Measurements from ENCODE around the gene KRTAP16-1. TPM values are rescaled to one million over a fixed set of nuclear protein-coding genes. Genes with fewer than 3 reads are reported as not detected.

The KRTAP16-1 gene
- total RNA-seq, 1 experiment from 2014 or later, result not detected

DNA sequence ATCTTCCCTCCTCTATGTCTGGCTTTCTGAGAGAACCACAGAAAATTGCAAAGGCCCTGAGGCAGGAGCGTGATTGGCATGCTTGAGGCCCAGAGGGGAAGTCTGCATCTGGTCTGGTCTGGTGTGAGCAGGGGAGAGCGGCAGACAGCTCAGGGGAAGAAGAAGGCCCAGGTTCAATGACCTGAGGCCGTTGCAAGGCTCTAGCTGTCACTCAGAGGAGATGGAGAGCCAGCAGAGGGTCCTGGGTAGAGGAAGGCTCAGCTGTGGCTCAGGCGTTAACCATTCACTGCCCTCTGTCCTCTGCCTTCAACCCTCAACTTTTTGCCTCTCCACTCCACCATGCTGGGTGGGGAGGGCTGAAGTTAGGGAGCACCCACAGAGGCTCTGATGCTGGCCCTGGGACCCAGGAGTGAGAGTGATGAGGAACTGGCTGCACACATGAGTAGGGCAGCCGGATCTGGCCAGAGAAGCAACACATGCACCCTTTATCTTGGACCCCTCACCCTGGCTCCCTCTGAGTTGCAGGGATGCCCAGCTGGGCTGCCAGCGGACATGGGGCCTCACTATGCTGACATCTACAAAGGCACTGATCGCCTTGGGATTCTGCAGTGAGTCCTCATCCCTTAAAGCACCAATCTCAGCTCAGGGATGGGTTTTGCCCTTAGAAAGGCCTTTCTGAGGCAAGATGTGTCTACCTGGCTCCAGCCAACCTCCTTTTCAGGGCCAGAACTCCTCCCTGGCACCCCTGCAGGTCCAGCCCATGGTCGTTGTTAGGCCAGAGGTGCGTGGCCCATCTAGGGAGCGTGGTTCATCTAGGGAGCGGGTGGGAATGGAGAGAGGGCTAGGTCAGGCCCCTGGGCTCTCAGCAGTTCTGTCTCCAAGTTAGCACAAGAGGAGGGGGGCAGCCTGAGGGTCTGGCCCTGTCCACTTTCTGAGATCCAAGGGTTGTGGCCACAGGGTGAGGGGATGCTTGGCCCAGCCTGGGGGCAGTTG is 14.1 kb upstream of the KRTAP16-1 start:
- H3K36me3 ChIP-seq (replicated peaks; ENCODE audit: control insufficient read depth, insufficient read depth, low read length), result no peaks in the 10 kb centered on the region
- H3K27me3 ChIP-seq (ENCODE audit: control insufficient read depth, insufficient read depth, low read length), result no peaks in the 10 kb centered on the region
- DNase-seq, result no peak
- no peak overlapping the region for H3K4me3 ChIP-seq (ENCODE audit: insufficient read depth, low read depth, low read length)

DNA sequence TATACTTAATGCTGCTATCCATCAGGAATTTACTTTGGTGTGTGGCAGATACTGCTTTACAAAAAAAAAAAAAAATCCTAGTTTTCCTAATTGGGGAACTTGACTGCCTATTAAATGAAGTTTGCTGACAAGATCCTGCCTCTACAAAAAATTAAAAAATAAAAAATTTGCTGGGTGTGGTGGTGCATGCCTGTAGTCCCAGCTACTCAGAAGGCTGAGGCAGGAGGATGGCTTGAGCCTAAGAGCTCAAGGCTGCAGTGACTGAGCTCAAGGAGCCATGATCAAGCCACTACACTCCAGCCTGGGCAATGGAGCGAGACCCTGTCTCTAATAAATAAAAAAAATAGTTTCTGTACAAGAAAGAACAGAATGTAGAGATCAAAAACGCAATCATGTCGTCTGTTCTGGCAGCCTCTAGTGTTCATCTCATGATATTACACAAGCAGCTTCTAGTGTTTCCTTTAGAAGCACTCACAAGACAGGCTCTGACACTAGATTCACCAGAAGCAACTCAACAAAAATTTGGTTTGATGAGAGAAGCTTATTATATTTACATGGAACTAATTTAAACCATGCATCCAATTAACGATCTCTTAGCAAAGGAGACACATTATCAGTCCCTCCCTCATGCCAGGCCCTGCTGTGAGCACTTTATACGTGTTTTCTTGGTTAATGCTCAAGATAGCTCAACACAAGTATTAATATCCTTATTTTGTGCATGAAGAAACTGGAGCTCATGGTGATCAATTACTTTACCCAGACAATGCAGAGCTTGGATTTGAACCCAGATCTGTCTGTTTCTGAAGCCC is 13.2 kb upstream of the KRTAP16-1 start:
- Histone ChIP-seq H3K36me3 (replicated peaks; ENCODE audit: control insufficient read depth, insufficient read depth, low read length) (no peaks in the 10 kb centered on the region), H3K27me3 (ENCODE audit: control insufficient read depth, insufficient read depth, low read length) (no peaks in the 10 kb centered on the region), H3K4me3 (ENCODE audit: insufficient read depth, low read depth, low read length) (no peak overlapping the region)
- DNase-seq, result peak; percentile 60

DNA sequence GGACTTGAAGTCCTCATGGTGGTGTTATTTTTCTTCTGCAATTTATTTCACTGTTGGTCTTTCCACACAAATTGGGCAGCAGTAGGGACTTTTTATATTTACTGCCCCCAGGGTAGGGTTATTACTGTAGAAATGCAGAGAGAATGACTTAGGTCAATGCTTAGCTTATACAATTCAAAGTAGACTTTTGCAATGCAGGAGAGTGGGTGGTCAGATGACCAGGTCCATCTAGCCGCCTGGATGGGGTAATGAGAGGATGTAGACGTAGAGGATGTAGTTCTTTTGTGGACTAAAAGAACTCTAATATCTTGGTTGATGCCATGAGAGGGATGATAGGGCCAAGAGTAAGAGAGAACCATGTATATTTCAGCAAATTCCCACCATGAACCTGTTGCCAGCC is 9.1 kb upstream of the KRTAP16-1 start:
- DNase-seq, result no peak
- H3K4me3 ChIP-seq (ENCODE audit: insufficient read depth, low read depth, low read length), result no peak overlapping the region
- H3K27me3 ChIP-seq (ENCODE audit: control insufficient read depth, insufficient read depth, low read length), result no peaks in the 10 kb centered on the region
- no peaks in the 10 kb centered on the region for H3K36me3 ChIP-seq (replicated peaks; ENCODE audit: control insufficient read depth, insufficient read depth, low read length)

DNA sequence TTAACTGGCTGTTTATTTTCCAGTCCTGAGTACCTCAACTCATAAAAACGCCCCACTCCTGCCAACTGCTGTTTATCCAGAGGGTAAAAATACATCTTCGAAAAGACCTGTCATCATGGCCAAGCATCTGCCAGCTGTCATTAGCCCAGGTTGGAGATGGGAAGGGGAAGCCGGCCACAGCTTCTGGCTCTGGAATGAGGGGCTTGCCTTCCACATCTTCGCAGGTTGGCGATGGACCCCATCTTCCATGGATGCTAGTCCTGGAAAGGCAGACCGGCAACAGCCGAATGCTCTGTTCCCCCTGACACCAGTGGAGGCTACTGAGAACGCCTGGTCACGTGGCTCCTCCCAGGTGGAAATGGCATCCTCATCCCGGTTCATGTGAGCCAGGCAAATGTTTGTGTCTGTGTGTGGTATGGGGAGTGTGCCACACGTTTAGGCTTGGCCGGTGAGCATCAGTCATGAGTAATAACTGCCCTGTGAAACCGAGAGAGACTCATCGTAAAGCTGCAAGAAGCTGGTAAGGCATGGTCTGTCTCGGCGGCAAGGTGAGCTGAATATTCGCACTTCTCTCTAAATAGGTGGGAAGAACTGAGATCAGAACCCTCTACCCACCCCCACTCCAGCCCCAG is 6.8 kb upstream of the KRTAP16-1 start:
- no peaks in the 10 kb centered on the region for H3K36me3 ChIP-seq (replicated peaks; ENCODE audit: control insufficient read depth, insufficient read depth, low read length)
- DNase-seq, result no peak
- H3K27me3 ChIP-seq (ENCODE audit: control insufficient read depth, insufficient read depth, low read length), result no peaks in the 10 kb centered on the region
- H3K4me3 ChIP-seq (ENCODE audit: insufficient read depth, low read depth, low read length), result no peak overlapping the region

DNA sequence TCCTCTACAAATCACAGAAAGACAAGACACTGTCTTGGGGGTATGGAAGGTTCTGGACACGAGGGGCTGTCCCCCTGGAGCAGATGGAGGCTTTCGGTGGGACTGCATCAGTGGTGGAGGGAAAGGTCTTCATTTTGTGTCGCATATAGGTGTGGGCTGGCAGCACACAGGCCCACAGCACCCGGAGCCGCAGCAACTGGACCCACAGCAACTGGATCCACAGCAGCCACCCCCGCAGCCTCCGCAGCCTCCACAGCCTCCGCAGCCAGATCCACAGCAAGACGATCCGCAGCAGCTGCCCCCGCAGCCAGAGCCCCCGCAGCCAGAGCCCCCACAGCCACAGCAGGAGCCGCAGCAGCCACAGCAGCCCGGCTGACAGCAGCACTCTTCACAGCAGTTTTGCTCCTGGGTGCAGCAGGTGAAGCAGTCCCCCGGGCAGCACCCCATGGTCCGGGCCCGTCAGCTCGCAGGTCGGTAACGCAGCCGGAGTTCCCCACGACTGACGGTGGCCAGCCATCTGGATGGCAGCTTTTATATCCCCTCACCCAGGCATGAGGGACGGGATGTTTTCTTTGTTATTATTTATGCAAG is 6.2 kb upstream of the KRTAP16-1 start, which contains the start of gene KRTAP17-1:
KRTAP17-1 (minus strand) TSS at position 507 of the 591 bp plus-strand sequence; CDS start at position 447, 60 bp downstream.
- H3K36me3 ChIP-seq (replicated peaks; ENCODE audit: control insufficient read depth, insufficient read depth, low read length), result no peaks in the 10 kb centered on the region
- DNase-seq, result peak; percentile 31

DNA sequence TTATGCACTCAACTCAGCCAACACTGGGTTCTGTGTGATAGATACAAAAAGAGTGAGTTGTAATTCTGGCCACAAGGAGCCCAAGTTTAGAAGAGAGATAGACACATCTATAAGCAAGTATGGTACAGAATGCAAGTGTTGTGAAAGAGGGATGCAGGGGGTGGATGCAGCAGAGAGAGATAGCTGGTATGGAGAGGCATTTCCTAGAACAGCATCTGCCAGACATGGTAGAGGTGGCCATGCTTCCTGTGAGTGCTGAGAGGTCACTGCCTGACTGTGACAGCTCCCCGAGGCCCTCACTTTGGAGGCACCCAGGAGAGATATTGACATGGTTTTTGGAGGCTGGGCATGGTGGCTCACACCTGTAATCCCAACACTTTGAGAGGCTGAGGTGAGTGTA is 2.0 kb upstream of the KRTAP16-1 start:
- Histone ChIP-seq H3K4me3 (ENCODE audit: insufficient read depth, low read depth, low read length) (no peak overlapping the region), H3K27me3 (ENCODE audit: control insufficient read depth, insufficient read depth, low read length) (no peaks in the 10 kb centered on the region), H3K36me3 (replicated peaks; ENCODE audit: control insufficient read depth, insufficient read depth, low read length) (no peaks in the 10 kb centered on the region)
- no peak for DNase-seq

More for the DNA sequence above, 6.2 kb upstream of the KRTAP16-1 start, which contains the start of gene KRTAP17-1:
- Histone ChIP-seq H3K4me3 (ENCODE audit: insufficient read depth, low read depth, low read length) (no peak within 1 kb of the TSS), H3K27me3 (ENCODE audit: control insufficient read depth, insufficient read depth, low read length) (no peaks in the 10 kb centered on the region)

DNA sequence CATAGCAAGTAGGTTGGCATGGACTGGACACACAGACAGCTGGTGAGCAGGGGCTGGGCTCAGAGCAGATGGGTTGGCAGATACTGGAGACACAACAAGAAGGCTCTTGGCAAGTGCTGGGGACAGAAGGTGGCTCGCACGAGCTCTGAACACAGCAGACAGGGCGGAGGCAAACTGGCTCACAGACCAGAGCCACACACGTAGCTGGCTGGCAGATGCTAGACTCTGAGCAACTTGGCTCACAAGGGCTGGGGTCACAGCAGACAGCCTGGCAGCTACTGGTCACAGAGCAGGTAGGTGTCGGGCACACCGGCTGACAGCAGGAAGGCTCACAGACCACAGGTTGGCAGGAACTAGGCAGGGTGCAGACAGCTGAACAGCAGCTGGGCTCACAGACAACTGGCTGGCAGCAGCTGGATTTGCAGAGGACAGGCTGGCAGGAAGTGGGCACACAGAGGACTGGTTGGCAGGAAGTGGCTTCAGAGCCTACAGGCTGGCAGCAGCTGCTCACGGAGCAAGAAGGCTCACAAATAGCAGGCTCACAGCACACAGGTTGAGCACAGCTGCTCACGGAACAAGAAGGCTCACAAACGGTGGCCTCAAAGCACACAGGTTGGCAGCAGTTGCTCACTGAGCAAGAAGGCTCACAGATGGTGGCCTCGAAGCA is 725 bp downstream of the KRTAP16-1 start:
- DNase-seq, result no peak
- H3K27me3 ChIP-seq (ENCODE audit: control insufficient read depth, insufficient read depth, low read length), result no peaks in the 10 kb centered on the region
- no peak overlapping the region for H3K4me3 ChIP-seq (ENCODE audit: insufficient read depth, low read depth, low read length)
- H3K36me3 ChIP-seq (replicated peaks; ENCODE audit: control insufficient read depth, insufficient read depth, low read length), result no peaks in the 10 kb centered on the region

DNA sequence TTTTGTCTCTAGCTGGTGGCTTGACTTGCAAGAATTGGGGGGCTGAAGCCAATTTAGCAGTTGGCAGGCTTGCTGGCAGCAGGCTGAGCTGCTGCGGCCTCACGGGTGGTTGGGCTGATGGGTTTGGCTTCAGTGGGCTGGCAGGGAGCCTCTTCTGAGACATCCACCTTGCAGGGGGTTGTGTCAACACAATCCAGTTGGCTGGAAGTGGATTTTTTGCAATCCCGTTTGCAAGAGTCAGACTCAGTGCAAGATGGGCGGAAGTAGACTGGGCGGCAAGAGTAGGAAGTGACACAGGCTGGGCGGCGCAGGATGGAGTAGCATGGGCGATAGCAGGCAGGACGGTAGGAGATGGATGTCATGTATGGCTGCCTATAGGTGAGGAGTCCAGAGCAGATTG is 1.5 kb downstream of the KRTAP16-1 start:
- no peaks in the 10 kb centered on the region for H3K36me3 ChIP-seq (replicated peaks; ENCODE audit: control insufficient read depth, insufficient read depth, low read length)
- no peak for DNase-seq
- no peaks in the 10 kb centered on the region for H3K27me3 ChIP-seq (ENCODE audit: control insufficient read depth, insufficient read depth, low read length)
- H3K4me3 ChIP-seq (ENCODE audit: insufficient read depth, low read depth, low read length), result no peak overlapping the region

DNA sequence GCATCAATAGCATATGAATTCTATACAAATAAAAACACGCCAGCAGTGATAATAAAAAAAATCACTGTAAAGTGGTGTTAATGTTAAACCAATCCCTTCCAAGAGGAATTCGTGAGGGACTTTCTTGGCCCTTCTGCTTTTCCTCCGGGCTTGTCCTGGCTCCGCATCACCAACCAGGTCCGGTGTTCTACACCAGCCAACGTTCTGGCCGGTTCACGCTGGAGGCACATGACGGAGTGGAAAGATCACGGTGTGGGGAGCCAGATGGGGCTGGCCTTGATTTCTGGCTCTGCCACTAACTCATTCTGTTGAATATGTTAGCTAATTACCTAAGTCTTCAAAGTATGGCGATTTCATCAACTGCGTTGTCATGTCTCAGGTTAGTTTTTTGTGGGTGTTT is 5.0 kb downstream of the KRTAP16-1 start:
- Histone ChIP-seq H3K4me3 (ENCODE audit: insufficient read depth, low read depth, low read length) (no peak overlapping the region), H3K27me3 (ENCODE audit: control insufficient read depth, insufficient read depth, low read length) (no peaks in the 10 kb centered on the region), H3K36me3 (replicated peaks; ENCODE audit: control insufficient read depth, insufficient read depth, low read length) (no peaks in the 10 kb centered on the region)
- DNase-seq, result no peak

DNA sequence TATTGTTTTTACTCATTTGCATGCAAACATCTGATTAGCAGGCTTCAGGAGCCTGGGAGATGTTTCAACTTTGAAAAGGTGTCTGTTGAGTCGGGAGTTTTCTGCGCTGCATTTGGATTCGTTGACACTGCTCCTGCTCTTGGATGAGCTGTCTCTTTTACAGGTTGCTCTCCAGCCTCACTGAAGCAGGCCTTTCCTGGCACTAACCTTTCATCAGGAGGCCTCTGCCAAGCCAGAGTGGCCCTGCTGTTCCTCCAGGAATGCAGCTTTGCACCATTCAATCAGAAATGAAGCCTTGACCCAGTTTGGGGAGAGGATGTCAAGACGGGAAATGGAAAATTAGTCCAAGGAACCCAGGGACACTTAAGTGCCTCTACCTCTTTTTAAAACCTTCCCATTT is 6.1 kb downstream of the KRTAP16-1 start:
- DNase-seq, result no peak
- no peak overlapping the region for H3K4me3 ChIP-seq (ENCODE audit: insufficient read depth, low read depth, low read length)
- H3K36me3 ChIP-seq (replicated peaks; ENCODE audit: control insufficient read depth, insufficient read depth, low read length), result no peaks in the 10 kb centered on the region
- no peaks in the 10 kb centered on the region for H3K27me3 ChIP-seq (ENCODE audit: control insufficient read depth, insufficient read depth, low read length)

DNA sequence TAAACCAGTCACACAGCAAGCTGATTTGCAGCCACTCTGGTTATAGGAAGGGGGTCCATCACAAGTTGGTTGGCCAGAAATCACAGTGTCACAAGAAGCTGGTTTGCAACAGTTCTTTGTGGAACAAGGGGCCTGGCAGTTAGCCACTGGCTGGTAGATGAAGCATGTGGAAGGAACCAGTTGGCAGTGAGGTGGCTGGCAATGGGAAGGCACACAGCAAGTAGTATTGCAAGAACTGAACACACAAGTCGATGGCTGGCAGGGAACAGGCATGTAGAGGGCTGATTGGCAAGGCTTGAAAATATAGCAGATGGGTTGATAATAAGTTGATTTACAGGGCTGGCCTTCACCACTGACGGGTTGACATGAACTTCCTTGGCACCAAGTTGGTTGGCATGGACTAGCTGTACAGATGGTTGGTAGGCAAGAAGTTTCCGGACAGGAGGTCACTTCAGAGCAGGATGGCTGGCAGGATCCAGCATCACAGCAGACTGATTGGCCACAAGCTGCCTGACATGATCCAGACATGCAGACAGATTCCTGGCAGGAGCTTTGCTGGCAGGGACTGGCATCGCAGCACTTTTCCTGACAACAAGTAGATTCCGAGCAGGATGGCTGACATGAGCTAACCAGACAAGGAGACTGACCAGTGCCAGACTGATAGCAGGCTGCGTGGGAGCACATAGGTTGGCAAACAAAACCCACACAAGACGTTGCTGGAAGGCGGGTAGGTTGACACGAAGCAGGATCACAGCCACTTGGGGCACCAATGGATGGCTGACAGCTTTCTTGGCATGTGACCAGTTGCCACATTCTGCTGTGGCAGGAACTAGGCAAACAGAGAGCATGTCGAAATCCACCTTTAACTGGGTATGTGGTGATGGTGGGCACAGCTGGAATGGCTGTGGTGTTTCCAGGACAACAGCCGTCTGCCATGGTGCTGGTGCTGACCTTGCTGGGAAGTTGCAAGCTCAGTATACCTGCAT is 6.9 kb downstream of the KRTAP16-1 start, which contains the start of gene KRTAP29-1:
KRTAP29-1 (minus strand) TSS at position 936 of the 986 bp plus-strand sequence; CDS start at position 936, 0 bp downstream.
- H3K36me3 ChIP-seq (replicated peaks; ENCODE audit: control insufficient read depth, insufficient read depth, low read length), result no peaks in the 10 kb centered on the region
- no peak within 1 kb of the TSS for H3K4me3 ChIP-seq (ENCODE audit: insufficient read depth, low read depth, low read length)
- DNase-seq, result no peak
- no peaks in the 10 kb centered on the region for H3K27me3 ChIP-seq (ENCODE audit: control insufficient read depth, insufficient read depth, low read length)

DNA sequence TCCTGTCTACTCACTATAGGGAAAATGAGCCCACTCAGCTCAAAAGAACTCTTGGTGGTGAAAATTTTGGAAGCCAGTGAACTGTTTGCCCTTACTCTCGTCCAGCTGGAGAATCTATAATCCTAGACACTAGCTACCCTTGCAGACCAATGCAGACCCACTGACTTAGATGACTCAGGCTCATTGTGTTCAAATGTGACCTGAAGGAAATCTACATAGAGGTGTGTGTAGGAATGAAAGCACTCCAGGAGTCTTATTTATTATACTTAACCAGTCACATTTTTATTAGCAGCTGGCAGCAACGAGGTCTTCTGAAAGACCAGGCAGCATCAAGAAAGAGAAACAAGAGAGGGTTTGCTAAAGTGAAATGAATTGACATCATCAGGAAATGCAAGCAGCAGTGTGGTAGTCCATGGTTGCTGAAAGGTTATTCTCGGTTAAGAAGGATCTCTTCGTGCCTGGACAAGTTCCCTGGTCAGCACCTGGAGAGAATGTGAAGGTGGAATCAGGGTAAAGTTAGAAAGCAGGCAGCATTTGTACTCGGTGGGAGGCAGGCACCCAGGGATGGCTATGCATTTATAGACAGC is 7.8 kb downstream of the KRTAP16-1 start:
- H3K4me3 ChIP-seq (ENCODE audit: insufficient read depth, low read depth, low read length), result no peak overlapping the region
- H3K27me3 ChIP-seq (ENCODE audit: control insufficient read depth, insufficient read depth, low read length), result no peaks in the 10 kb centered on the region
- no peak for DNase-seq
- H3K36me3 ChIP-seq (replicated peaks; ENCODE audit: control insufficient read depth, insufficient read depth, low read length), result no peaks in the 10 kb centered on the region

All from H7 (cell line).